Activated T-helper 2 cell treated with anti-CD3 and anti-CD28 coated beads, Interferon-gamma antibody, Interleukin-2, Interleukin-4, amounts not matched to agents 10 μg/mL and 5 μg/mL and 100 μg/mL, durations not matched to agents 14 hours and 24 hours and 36 hours (primary cell): Measurements from ENCODE around the gene ZNF546. TPM values are rescaled to one million over a fixed set of nuclear protein-coding genes. Genes with fewer than 3 reads are reported as not detected.
"Not testable (repeated sequence)": the region's sequence is repeated elsewhere in the genome, so short reads cannot be mapped to it uniquely, and the experiment has no call there.

Source experiments
- DNase-seq: peaks from one replicate; pipeline ENCODE4 v3.0.0; 2021; ENCODE audit warnings: low spot score
- H3K27ac Mint-ChIP-seq: one replicate; pipeline ENCODE4 v1.8.0; 2021; ENCODE audit warnings: mixed read lengths
- H3K27me3 Mint-ChIP-seq: one replicate; pipeline ENCODE4 v1.8.0; 2021; ENCODE audit warnings: low read depth, mixed read lengths
- H3K36me3 Mint-ChIP-seq: one replicate; pipeline ENCODE4 v1.8.0; 2021; ENCODE audit warnings: low read depth, mixed read lengths
- H3K4me1 Mint-ChIP-seq: one replicate; pipeline ENCODE4 v1.8.0; 2021; ENCODE audit warnings: low read depth, mixed read lengths
- H3K4me3 Mint-ChIP-seq: one replicate; pipeline ENCODE4 v1.8.0; 2021; ENCODE audit warnings: low read depth, mild to moderate bottlenecking, moderate library complexity, mixed read lengths
- H3K9me3 Mint-ChIP-seq: one replicate; pipeline ENCODE4 v1.8.0; 2021; ENCODE audit warnings: mixed read lengths
- intact Hi-C: fragments of 100-400 bp; cut with micrococcal nuclease; formaldehyde crosslinking; loops from one replicate; pipeline ENCODE4 v1.15.1; 2023
- total RNA-seq: library from RNA; stranded (reverse); gene quantifications from 2 replicates; pipeline ENCODE4 v1.2.3, GENCODE V29; 2022

The ZNF546 gene
- total RNA-seq, 1 donor from 2014 or later = 4.6 TPM

DNA sequence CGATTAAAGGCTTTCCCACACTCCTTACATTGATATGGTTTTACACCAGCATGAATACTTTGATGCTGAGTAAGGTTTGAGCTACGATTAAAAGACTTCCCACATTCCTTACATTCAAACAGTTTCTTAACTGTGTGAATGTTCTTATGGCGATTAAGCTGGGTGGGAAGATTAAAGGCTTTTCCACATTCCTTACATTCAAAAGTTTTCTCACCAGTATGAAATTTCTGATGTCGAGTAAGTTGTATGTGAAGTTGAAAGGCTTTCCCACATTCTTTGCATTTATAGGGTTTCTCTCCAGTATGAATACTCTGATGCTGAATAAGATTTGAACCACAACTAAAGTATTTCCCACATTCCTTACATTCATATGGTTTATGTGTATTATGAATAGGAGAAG lies 39.1 kb downstream of the ZNF546 start:
- H3K27me3 Mint-ChIP-seq = no peaks in the 10 kb centered on the region
- peaks cover 39% of the 10 kb centered on the region for H3K36me3 Mint-ChIP-seq
- H3K4me3 Mint-ChIP-seq = no peak overlapping the region
- H3K27ac Mint-ChIP-seq = no peak overlapping the region
- intact Hi-C loops = no loop called here
- no peak for DNase-seq
- peaks cover 66% of the 10 kb centered on the region for H3K9me3 Mint-ChIP-seq
- no peaks in the 10 kb centered on the region for H3K4me1 Mint-ChIP-seq

DNA sequence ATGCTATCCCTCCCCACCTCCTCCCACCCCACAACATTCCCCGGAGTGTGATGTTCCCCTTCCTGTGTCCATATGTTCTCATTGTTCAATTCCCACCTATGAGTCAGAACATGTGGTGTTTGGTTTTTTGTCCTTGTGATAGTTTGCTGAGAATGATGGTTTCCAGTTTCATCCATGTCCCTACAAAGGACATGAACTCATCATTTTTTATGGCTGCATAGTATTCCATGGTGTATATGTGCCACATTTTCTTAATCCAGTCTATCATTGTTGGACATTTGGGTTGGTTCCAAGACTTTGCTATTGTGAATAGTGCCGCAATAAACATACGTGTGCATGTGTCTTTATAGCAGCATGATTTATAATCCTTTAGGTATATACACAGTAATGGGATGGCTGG lies 41.2 kb downstream of the ZNF546 start:
- H3K27me3 Mint-ChIP-seq, intact Hi-C loops, H3K4me3 Mint-ChIP-seq, H3K27ac Mint-ChIP-seq, H3K4me1 Mint-ChIP-seq, DNase-seq: not testable (repeated sequence)
- Mint-ChIP-seq H3K36me3 (peaks cover 36% of the 10 kb centered on the region), H3K9me3 (peaks cover 52% of the 10 kb centered on the region)

GRCh38 chr19:40041718-40042117 lies 44.9 kb downstream of the ZNF546 start:
- intact Hi-C loops, H3K4me1 Mint-ChIP-seq, H3K4me3 Mint-ChIP-seq, H3K27me3 Mint-ChIP-seq, H3K27ac Mint-ChIP-seq, DNase-seq: not testable (repeated sequence)
- Mint-ChIP-seq H3K36me3 (peaks cover 52% of the 10 kb centered on the region), H3K9me3 (peaks cover 48% of the 10 kb centered on the region)

DNA sequence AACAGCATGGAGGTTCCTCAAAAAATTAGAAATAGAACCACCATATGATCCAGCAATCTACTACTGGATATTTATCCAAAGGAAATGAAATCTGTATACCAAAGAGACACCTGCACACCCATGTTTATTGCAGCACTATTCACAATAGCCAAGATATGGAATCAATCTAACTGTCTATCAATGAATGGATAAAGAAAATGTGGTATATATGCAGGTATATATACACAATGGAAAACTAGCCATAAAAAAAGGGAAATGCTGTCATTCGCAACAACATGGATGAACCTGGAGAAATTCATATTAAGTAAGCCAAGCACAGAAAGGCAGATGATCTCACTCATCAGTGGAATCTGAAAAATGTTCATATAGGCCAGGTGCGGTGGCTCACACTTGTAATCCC lies 56.6 kb downstream of the ZNF546 start:
- intact Hi-C loops = no loop called here
- H3K36me3 Mint-ChIP-seq = peaks cover 60% of the 10 kb centered on the region
- H3K4me1 Mint-ChIP-seq = peaks cover 28% of the 10 kb centered on the region
- H3K27me3 Mint-ChIP-seq = no peaks in the 10 kb centered on the region
- H3K4me3 Mint-ChIP-seq = peak overlapping the region; percentile 23
- DNase-seq = no peak
- no peak overlapping the region for H3K27ac Mint-ChIP-seq
- peaks cover 36% of the 10 kb centered on the region for H3K9me3 Mint-ChIP-seq

DNA sequence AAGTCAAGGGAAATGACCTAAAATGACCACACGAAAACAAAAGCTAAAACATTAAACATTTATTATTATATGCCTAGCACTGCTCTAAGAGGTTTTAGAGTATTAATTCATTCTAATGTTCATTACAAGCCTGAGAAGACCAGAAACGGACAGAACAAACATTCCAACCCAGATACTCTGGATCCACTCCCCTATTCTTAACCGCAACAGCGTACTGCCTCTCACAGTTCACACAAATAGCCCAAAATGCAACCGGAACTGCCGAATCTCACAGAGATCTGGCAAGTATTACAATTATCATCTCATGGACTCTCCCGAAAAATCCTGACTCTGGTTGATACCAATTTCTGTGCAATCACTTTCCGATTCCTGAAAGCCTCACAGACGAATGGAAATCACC lies 57.8 kb downstream of the ZNF546 start:
- Mint-ChIP-seq H3K27ac (no peak overlapping the region), H3K4me3 (peak overlapping the region; percentile 99), H3K36me3 (peaks cover 55% of the 10 kb centered on the region), H3K27me3 (peaks cover 5% of the 10 kb centered on the region), H3K9me3 (peaks cover 40% of the 10 kb centered on the region), H3K4me1 (peaks cover 28% of the 10 kb centered on the region)
- intact Hi-C loops = loop anchor here (5.0 kb wide), 1 partner anchor 57 kb away; the partner anchor contains the start of gene ZNF546
- DNase-seq = no peak

DNA sequence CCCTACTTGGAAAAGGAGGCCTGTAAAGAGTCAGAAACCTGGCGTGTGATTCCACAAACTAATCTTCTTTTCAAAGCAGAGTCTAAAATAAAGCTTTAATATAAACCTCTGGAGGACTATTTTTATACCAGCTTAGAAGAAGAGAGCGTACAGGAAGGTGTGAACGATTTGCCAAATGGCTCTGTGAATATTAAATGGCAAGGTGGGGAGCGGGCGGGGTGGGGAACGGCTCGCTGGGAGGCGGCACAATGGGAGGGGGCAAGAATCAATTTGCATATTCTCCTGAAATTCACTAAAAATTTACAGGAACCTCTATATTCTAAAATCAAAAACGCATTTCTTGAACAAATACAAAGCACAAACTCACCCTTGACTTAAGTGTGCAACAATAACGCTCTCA lies 58.2 kb downstream of the ZNF546 start:
- intact Hi-C loops = loop anchor here (5.0 kb wide), 1 partner anchor 58 kb away; the partner anchor contains the start of gene ZNF546
- H3K27me3 Mint-ChIP-seq = peaks cover 5% of the 10 kb centered on the region
- H3K36me3 Mint-ChIP-seq = peaks cover 54% of the 10 kb centered on the region
- H3K9me3 Mint-ChIP-seq = peaks cover 43% of the 10 kb centered on the region
- no peak overlapping the region for H3K27ac Mint-ChIP-seq
- peaks cover 28% of the 10 kb centered on the region for H3K4me1 Mint-ChIP-seq
- DNase-seq = no peak
- H3K4me3 Mint-ChIP-seq = peak overlapping the region; percentile 99

- intact Hi-C loops = loop anchor here (1.0 to 5.0 kb wide), 2 partner anchors 34 to 59 kb away; partner anchors contain the start of genes ZNF546 and ZNF780A
- H3K9me3 Mint-ChIP-seq = peaks cover 42% of the 10 kb centered on the region
- peak within 1 kb of the TSS; percentile 99 for H3K4me3 Mint-ChIP-seq
- H3K27ac Mint-ChIP-seq = peak within 1 kb of the TSS; percentile 95
- H3K36me3 Mint-ChIP-seq = peaks cover 47% of the 10 kb centered on the region
- DNase-seq = peak; percentile 67
- H3K4me1 Mint-ChIP-seq = peaks cover 28% of the 10 kb centered on the region
- H3K27me3 Mint-ChIP-seq = peaks cover 5% of the 10 kb centered on the region
These were observed 59.1 kb downstream of the ZNF546 start, which contains the start of gene ZNF780B for GRCh38 chr19:40055832-40056504. Gene ZNF780B (minus strand): TSS chr19:40056231. CDS start chr19:40050332, 5,899 bp downstream.

GRCh38 chr19:40056505-40056904 lies 59.6 kb downstream of the ZNF546 start:
- intact Hi-C loops = loop anchor here (1.0 to 5.0 kb wide), 2 partner anchors 34 to 59 kb away; partner anchors contain the start of genes ZNF546 and ZNF780A
- H3K27me3 Mint-ChIP-seq = peaks cover 5% of the 10 kb centered on the region
- peaks cover 41% of the 10 kb centered on the region for H3K9me3 Mint-ChIP-seq
- H3K36me3 Mint-ChIP-seq = peaks cover 43% of the 10 kb centered on the region
- H3K4me3 Mint-ChIP-seq = peak overlapping the region; percentile 99
- H3K4me1 Mint-ChIP-seq = peaks cover 26% of the 10 kb centered on the region
- peak overlapping the region; percentile 95 for H3K27ac Mint-ChIP-seq
- no peak for DNase-seq

DNA sequence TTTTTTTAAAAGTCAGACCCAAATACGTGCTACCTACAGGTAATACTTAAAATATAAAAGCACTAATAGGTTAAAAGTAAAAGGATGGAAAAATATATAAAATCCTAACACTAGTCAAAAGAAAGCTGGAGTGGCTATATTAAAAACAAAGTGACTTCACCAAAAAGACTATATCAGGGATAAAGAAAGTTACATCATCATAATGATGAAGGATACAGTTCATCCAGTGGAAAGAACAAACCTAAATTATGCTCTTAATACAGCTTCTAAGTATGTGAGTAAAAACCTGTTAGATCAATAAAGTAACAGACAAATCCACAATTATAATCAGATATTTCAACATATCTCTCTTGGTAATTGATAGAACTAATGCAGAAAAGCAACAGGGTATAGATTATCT lies 60.3 kb downstream of the ZNF546 start:
- H3K27me3 Mint-ChIP-seq = peaks cover 5% of the 10 kb centered on the region
- intact Hi-C loops = loop anchor here (5.0 kb wide), 1 partner anchor 60 kb away; the partner anchor contains the start of gene ZNF546
- peaks cover 26% of the 10 kb centered on the region for H3K4me1 Mint-ChIP-seq
- DNase-seq = no peak
- H3K9me3 Mint-ChIP-seq = peaks cover 41% of the 10 kb centered on the region
- no peak overlapping the region for H3K27ac Mint-ChIP-seq
- peak overlapping the region; percentile 99 for H3K4me3 Mint-ChIP-seq
- peaks cover 38% of the 10 kb centered on the region for H3K36me3 Mint-ChIP-seq

- Mint-ChIP-seq H3K4me1 (peaks cover 10% of the 10 kb centered on the region), H3K36me3 (peaks cover 16% of the 10 kb centered on the region), H3K27ac (no peak overlapping the region), H3K27me3 (peaks cover 7% of the 10 kb centered on the region), H3K9me3 (peaks cover 52% of the 10 kb centered on the region), H3K4me3 (no peak overlapping the region)
- intact Hi-C loops = loop anchor here (5.0 kb wide), 1 partner anchor 62 kb away; the partner anchor contains the start of gene ZNF546
- DNase-seq = no peak
These were observed 62.8 kb downstream of the ZNF546 start for GRCh38 chr19:40059624-40060023.

GRCh38 chr19:40070058-40070457 lies 73.2 kb downstream of the ZNF546 start:
- no peaks in the 10 kb centered on the region for H3K4me1 Mint-ChIP-seq
- intact Hi-C loops = no loop called here
- no peaks in the 10 kb centered on the region for H3K27me3 Mint-ChIP-seq
- H3K36me3 Mint-ChIP-seq = peaks cover 58% of the 10 kb centered on the region
- no peak overlapping the region for H3K27ac Mint-ChIP-seq
- peaks cover 76% of the 10 kb centered on the region for H3K9me3 Mint-ChIP-seq
- no peak for DNase-seq
- H3K4me3 Mint-ChIP-seq = no peak overlapping the region
